ENCODE results near the gene NHS.

NHS gene

DNA sequence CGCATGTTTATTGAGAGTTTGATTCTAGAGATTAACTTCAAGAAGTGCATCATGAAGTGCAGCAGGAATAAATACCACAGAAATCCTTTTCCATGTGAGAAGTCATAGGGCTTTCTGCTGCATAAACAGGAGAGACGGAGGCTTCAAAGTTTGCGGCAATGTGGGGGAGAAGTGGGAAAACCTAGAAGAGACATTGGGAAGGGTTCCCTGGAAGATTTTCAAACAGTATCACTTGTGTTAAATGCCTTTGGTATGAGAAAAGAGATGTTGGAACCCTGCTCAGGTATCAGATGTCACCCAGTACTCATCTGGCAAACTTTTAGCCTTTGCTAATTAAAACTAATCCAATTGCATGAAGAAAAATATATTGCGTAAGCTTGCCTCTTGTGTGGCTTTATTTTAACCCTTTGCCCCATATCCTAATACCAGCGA is 15.4 kb downstream of the NHS start:
- H3K27me3 ChIP-seq: no peaks in the 10 kb centered on the region
- no peaks in the 10 kb centered on the region for H3K36me3 ChIP-seq
- H3K4me3 ChIP-seq (ENCODE audit: low read depth, low read length): no peak overlapping the region
- H3K4me1 ChIP-seq: no peaks in the 10 kb centered on the region
- TF ChIP-seq, protein P1, sequence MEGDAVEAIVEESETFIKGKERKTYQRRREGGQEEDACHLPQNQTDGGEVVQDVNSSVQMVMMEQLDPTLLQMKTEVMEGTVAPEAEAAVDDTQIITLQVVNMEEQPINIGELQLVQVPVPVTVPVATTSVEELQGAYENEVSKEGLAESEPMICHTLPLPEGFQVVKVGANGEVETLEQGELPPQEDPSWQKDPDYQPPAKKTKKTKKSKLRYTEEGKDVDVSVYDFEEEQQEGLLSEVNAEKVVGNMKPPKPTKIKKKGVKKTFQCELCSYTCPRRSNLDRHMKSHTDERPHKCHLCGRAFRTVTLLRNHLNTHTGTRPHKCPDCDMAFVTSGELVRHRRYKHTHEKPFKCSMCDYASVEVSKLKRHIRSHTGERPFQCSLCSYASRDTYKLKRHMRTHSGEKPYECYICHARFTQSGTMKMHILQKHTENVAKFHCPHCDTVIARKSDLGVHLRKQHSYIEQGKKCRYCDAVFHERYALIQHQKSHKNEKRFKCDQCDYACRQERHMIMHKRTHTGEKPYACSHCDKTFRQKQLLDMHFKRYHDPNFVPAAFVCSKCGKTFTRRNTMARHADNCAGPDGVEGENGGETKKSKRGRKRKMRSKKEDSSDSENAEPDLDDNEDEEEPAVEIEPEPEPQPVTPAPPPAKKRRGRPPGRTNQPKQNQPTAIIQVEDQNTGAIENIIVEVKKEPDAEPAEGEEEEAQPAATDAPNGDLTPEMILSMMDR (IDR thresholded peaks at IDR 0.05; ENCODE audit: low read depth, low read length): no peak
- H3K9me3 ChIP-seq: no peaks in the 10 kb centered on the region
- no peak for DNase-seq

DNA sequence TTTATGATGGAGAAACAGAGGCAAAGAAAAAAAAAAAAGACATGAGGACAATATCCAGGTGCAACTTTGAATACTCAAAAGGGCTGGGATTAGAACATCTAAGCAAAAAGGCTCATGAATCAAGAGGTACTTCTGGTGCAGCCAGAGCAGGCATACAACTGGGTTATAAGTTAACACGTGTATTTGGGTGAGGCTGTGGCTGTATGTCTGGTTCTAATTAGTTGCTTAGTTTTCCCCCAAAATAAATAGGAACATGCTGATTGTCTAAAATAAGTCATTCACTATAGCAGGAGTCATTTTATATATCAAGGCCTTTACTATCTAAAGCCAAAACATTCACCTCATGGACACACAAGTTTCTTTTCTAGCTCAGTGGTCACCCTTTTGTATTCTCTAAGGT is 20.2 kb downstream of the NHS start:
- Histone ChIP-seq H3K9me3 (no peaks in the 10 kb centered on the region), H3K36me3 (no peaks in the 10 kb centered on the region), H3K4me1 (no peaks in the 10 kb centered on the region), H3K4me3 (ENCODE audit: low read depth, low read length) (no peak overlapping the region), H3K27me3 (no peaks in the 10 kb centered on the region)
- TF ChIP-seq, protein P1 (IDR thresholded peaks at IDR 0.05; ENCODE audit: low read depth, low read length): no peak
- no peak for DNase-seq

DNA sequence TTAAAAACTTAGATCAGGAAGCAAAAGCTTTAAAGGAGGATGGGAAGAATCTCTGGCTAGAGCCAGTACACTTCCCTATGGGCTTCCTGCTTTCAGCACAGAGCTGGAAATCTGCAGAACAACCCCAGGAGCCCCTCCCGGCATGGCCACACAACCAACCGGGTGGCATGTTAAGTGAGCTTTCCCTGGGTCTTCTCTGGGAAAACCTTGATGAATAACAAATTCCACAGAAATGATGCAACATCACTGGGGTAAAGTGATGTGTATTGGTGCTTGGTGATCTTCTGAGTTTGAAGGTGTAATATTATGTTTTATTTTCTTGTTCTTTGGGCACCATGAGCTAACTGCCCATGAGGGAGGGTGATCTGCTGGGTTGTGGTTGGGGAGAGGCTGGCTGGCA is 22.1 kb downstream of the NHS start:
- H3K36me3 ChIP-seq: no peaks in the 10 kb centered on the region
- no peaks in the 10 kb centered on the region for H3K9me3 ChIP-seq
- DNase-seq: no peak
- no peaks in the 10 kb centered on the region for H3K27me3 ChIP-seq
- TF ChIP-seq, protein P1 (IDR thresholded peaks at IDR 0.05; ENCODE audit: low read depth, low read length): no peak
- no peaks in the 10 kb centered on the region for H3K4me1 ChIP-seq
- no peak overlapping the region for H3K4me3 ChIP-seq (ENCODE audit: low read depth, low read length)

DNA sequence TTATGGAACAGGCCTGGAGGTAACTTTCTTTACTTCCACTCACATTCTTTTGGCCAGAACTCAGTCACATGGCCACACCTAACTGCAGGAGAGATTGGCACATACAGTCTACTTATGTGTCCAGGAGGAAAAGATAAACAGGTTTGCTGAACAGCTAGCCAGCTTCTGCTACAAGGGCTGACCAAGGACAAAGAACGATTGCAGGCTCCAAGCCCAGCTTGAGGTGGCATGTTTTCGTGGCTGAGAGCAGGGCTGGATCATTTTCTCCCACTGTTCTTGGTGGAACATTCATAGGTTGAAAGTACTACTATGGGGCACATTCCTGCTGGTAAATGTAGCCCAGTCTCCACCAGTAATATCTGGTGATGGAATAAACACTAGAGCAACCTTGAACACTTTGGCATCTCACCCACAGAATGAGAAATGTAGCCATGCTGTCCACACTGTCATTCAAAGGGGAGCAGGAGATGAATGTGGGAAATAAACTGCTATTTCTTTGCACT is 28.2 kb downstream of the NHS start:
- no peak for DNase-seq

DNA sequence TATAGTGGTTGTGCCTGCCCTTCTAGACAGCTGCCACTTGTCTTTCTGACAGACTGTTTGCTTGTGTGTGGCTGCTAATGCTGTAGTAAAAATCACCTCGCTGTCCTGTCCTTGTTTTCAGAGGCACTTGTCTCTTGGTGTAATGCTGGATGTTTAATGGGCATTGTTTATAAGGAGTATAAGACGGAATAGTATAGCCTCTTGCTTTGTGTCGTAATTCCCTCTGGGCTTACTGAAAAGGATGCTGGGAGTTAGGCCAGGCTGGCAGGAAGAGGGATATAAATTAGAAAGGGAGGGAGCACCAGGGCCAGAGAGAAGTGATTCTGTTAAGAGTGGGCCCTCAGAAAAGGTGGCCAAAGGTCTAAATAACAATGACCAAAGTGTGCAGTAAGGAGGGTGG is 29.0 kb downstream of the NHS start:
- TF ChIP-seq, protein P1 (IDR thresholded peaks at IDR 0.05; ENCODE audit: low read depth, low read length): no peak
- no peaks in the 10 kb centered on the region for H3K9me3 ChIP-seq

More for the DNA sequence above, 28.2 kb downstream of the NHS start:
- H3K36me3 ChIP-seq: no peaks in the 10 kb centered on the region
- H3K4me3 ChIP-seq (ENCODE audit: low read depth, low read length): no peak overlapping the region
- no peaks in the 10 kb centered on the region for H3K4me1 ChIP-seq
- TF ChIP-seq, protein P1 (IDR thresholded peaks at IDR 0.05; ENCODE audit: low read depth, low read length): no peak
- H3K27me3 ChIP-seq: no peaks in the 10 kb centered on the region
- H3K9me3 ChIP-seq: no peaks in the 10 kb centered on the region

DNA sequence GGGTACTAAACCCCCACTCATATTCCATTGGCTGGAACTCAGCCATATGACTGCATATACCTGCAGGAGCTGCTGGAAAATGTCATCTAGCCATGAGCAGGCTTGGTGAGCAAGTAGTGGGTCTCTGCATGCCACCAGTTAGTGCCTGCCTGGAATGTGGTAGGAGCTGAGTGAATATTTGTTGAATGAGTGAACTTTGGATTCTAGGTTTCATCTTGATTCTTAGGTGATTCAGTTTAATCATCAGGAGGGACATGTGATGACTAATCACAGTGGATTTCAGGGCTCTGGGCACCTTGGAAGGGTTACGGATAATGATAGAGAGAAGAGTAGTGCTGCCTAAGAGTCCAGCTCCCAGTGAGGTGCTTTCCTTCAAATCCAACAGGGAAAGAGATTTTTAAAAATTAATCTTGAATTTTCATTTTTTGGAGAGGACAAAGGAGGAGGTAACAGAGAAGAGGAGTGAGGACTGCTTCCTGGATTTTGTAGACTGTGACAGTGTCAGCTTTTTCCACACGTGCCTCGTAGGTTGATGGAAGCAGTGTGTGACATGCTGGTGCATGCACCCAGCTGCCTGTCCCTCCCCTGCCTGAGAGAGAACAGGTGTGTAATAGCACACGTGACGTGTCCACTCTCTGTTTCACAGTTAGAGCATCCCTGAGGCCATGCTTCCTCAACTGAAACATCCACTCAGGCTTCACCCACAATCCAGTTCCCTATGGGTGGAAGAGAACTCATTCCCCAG is 30.4 kb downstream of the NHS start:
- Histone ChIP-seq H3K4me1 (no peaks in the 10 kb centered on the region), H3K36me3 (no peaks in the 10 kb centered on the region), H3K27me3 (no peaks in the 10 kb centered on the region), H3K4me3 (ENCODE audit: low read depth, low read length) (no peak overlapping the region), H3K9me3 (no peaks in the 10 kb centered on the region)
- no peak for DNase-seq
- TF ChIP-seq, protein P1 (IDR thresholded peaks at IDR 0.05; ENCODE audit: low read depth, low read length): no peak

More for the DNA sequence above, 29.0 kb downstream of the NHS start:
- Histone ChIP-seq H3K4me1 (no peaks in the 10 kb centered on the region), H3K36me3 (no peaks in the 10 kb centered on the region), H3K4me3 (ENCODE audit: low read depth, low read length) (no peak overlapping the region), H3K27me3 (no peaks in the 10 kb centered on the region)
- DNase-seq: no peak

Measured in BE2C (cell line).